Prostate gland (tissue), 2 donors: ENCODE measurements around the gene PDE4D. TPM values are rescaled to one million over a fixed set of nuclear protein-coding genes. Genes with fewer than 3 reads are reported as not detected.

Experiments
- DNase-seq: peaks from one replicate; pipeline ENCODE4 v3.0.0-alpha.2; 2019; ENCODE audit warnings: low spot score
- H3K27ac ChIP-seq, 2 donors: fragments of 200-600 bp; sonication (generic); 2 replicates each; pipeline ENCODE4 v1.5.1; 2017 to 2019
- H3K27me3 ChIP-seq: fragments of 200-600 bp; sonication (generic); replicated peaks from 2 replicates; pipeline ENCODE4 v1.5.1; 2019; ENCODE audit not compliant: insufficient read depth
- H3K36me3 ChIP-seq, 2 donors: fragments of 200-600 bp; sonication (generic); 1 replicate in 1 of 2; 2 replicates in 1 of 2; pipeline versions ENCODE4 v1.5.1 to v1.8.1; 2017 to 2019
- H3K4me1 ChIP-seq: fragments of 200-600 bp; sonication (generic); replicated peaks from 2 replicates; pipeline ENCODE4 v1.5.1; 2019
- H3K4me3 ChIP-seq, 2 donors: fragments of 200-600 bp; sonication (generic); 2 replicates each; pipeline ENCODE4 v1.5.1; 2017 to 2019
- H3K9me3 ChIP-seq: fragments of 200-600 bp; sonication (generic); 2 replicates; pipeline ENCODE4 v1.5.1; 2017
- POLR2A ChIP-seq: fragments of 450-650 bp; IDR thresholded peaks from one replicate; pipeline ENCODE4 v1.6.1; 2016; ENCODE audit warnings: antibody characterized with exemption, mild to moderate bottlenecking
- POLR2AphosphoS5 ChIP-seq: sonication (generic); formaldehyde crosslinking; IDR thresholded peaks from one replicate; pipeline ENCODE4 v1.6.1; 2017; ENCODE audit warnings: antibody characterized with exemption
- WGBS: methylation state at CpG from one replicate; pipeline ENCODE4 v1.1.5; 2018; 5-methylcytosine and 5-hydroxymethylcytosine counted together
- intact Hi-C: fragments of 100-400 bp; cut with DNase I; formaldehyde crosslinking; loops from one replicate; pipeline ENCODE4 v1.14.2; 2022
- total RNA-seq, 2 donors: library from RNA; depleted of rRNA; stranded (reverse); fragments of >200 nt; gene quantifications; one replicate each; pipeline ENCODE4 v1.1.0, GENCODE V29; 2016
- TF ChIP-seq, protein P1 (sequence below), 4 experiments: fragments of 200-600 bp in 2 of 4; fragments of 450-650 bp in 2 of 4; sonication (generic) in 2 of 4; IDR thresholded peaks; 1 replicate in 3 of 4; 2 replicates in 1 of 4; pipeline ENCODE4 v1.5.1; 2016 to 2019; ENCODE audit warnings: antibody characterized with exemption in 4 of 4, mild to moderate bottlenecking in 2 of 4, moderate library complexity in 2 of 4

The PDE4D gene
- total RNA-seq, 2 donors from 2014 or later, result 64.2 to 75.6 TPM

DNA sequence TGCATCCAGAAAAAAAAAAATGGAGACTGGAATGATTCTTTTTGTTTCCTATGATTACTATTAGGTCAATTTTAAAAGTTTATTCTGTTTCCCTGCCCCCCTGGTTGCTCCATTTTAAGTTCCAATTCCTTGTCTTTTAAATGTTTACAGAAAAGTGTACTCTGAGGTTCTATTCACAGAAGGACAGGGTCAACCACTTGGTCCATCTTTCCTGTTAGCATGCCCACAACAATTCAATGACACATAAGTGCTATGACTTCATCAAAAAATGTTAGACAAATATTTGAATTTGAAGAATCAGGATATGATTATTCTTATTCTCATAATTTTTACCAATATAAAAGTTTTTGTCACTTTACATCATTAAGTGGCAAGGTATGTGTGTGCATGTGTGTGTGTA lies 123.7 kb downstream of the PDE4D start:
- Histone ChIP-seq H3K4me1 (peaks cover 2% of the 10 kb centered on the region), H3K4me3 (no peak overlapping the region), H3K27me3 (no peaks in the 10 kb centered on the region), H3K27ac (no peak overlapping the region), H3K9me3 (no peaks in the 10 kb centered on the region), H3K36me3 (no peaks in the 10 kb centered on the region)
- TF ChIP-seq, protein P1, sequence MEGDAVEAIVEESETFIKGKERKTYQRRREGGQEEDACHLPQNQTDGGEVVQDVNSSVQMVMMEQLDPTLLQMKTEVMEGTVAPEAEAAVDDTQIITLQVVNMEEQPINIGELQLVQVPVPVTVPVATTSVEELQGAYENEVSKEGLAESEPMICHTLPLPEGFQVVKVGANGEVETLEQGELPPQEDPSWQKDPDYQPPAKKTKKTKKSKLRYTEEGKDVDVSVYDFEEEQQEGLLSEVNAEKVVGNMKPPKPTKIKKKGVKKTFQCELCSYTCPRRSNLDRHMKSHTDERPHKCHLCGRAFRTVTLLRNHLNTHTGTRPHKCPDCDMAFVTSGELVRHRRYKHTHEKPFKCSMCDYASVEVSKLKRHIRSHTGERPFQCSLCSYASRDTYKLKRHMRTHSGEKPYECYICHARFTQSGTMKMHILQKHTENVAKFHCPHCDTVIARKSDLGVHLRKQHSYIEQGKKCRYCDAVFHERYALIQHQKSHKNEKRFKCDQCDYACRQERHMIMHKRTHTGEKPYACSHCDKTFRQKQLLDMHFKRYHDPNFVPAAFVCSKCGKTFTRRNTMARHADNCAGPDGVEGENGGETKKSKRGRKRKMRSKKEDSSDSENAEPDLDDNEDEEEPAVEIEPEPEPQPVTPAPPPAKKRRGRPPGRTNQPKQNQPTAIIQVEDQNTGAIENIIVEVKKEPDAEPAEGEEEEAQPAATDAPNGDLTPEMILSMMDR (IDR thresholded peaks at IDR 0.05), result no peak
- TF ChIP-seq POLR2AphosphoS5, result no peak
- TF ChIP-seq POLR2A, result no peak
- no peak for DNase-seq
- intact Hi-C loops, result no loop called here

DNA sequence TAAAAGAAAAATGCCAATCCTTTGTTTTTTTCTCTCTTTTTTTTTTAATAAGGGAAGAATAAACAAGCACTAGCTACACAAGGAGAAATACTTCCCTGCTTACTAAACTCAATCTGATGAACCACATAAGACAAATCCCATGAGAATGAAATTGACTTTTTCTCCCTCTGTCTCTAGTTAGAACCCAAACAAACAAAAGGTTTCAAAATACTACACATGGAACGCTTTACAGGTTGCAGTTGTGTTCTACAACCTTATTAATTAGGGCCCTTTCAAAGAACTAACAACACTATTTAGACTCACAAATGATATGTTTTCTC lies 124.5 kb downstream of the PDE4D start:
- peak overlapping the region; percentile 45 to 50 for H3K4me3 ChIP-seq
- H3K27ac ChIP-seq, result peak overlapping the region; percentile 71 to 76
- H3K9me3 ChIP-seq, result no peaks in the 10 kb centered on the region
- intact Hi-C loops, result no loop called here
- TF ChIP-seq POLR2AphosphoS5 (no peak), POLR2A (no peak)
- TF ChIP-seq, protein P1 (IDR thresholded peaks at IDR 0.05), result no peak
- no peaks in the 10 kb centered on the region for H3K27me3 ChIP-seq
- H3K36me3 ChIP-seq, result no peaks in the 10 kb centered on the region
- DNase-seq, result no peak
- peaks cover 2% of the 10 kb centered on the region for H3K4me1 ChIP-seq
- 19% methylated on average over 1 of the region's 1 CpG for WGBS

DNA sequence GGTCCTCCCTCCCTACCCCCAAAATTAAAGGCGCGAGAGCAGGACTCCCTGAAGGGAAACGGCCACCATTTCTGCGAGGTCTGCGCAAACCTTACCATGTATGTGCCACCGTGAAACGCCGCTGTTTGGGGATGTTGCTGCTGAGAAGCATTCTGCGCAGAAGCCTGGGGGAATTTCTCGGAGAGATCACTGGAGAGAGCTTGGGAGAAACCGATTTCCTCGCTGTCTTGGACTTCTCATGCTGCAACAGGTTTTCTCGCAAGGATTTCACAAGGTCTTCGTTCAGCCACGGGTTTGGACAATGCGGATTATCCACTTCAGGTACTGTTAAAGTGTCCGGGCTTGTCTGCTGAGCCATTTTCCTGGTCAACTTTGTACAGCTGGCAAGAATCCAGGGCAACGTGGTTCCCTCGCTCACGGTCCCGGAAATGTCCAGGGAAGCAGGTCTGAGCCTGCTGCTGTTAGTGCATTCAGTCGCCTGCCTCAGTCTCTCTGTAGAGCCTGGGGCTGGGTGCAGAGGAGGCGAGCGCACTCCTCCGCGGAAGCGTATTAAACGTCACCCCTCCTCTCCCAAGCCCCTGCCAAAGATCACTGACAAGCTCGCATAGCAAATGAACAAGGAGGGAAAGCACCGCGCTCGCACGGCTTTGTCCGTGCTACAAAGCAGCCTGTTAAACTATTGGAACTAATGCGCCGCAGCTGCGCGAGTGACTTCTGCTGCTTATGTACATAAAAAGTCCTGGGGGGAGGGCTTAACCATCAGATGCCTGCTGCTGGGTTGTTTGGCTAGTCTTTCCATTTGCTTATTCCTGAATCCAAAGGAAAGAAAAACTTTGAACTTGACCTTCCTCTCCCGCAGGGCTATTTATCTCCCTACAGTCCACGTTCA lies 125.1 kb downstream of the PDE4D start:
- intact Hi-C loops, result no loop called here
- peak overlapping the region; percentile 71 to 76 for H3K27ac ChIP-seq
- H3K4me3 ChIP-seq, result peak overlapping the region; percentile 45 to 50
- H3K9me3 ChIP-seq, result no peaks in the 10 kb centered on the region
- H3K36me3 ChIP-seq, result no peaks in the 10 kb centered on the region
- TF ChIP-seq POLR2A (peak; percentile 35), POLR2AphosphoS5 (peak; percentile 63)
- TF ChIP-seq, protein P1 (IDR thresholded peaks at IDR 0.05), result no peak
- peak; percentile 74 for DNase-seq
- WGBS, result 3% methylated on average over 40 of the region's 40 CpGs
- no peaks in the 10 kb centered on the region for H3K27me3 ChIP-seq
- H3K4me1 ChIP-seq, result peaks cover 2% of the 10 kb centered on the region

- 6% methylated on average over 4 of the region's 4 CpGs for WGBS
Measured at GRCh38 chr5:59767681-59768151, 125.8 kb downstream of the PDE4D start.

More at GRCh38 chr5:59767681-59768151, 125.8 kb downstream of the PDE4D start:
- Histone ChIP-seq H3K27me3 (no peaks in the 10 kb centered on the region), H3K36me3 (no peaks in the 10 kb centered on the region), H3K4me3 (peak overlapping the region; percentile 45 to 50), H3K27ac (peak overlapping the region; percentile 71 to 76), H3K9me3 (no peaks in the 10 kb centered on the region), H3K4me1 (peaks cover 2% of the 10 kb centered on the region)
- no peak for TF ChIP-seq POLR2A
- TF ChIP-seq POLR2AphosphoS5, result no peak
- TF ChIP-seq, protein P1 (IDR thresholded peaks at IDR 0.05), result no peak
- intact Hi-C loops, result no loop called here
- no peak for DNase-seq
